GM12878 (cell line): Measurements from ENCODE around the gene LAYN. TPM values are rescaled to one million over a fixed set of nuclear protein-coding genes. Genes with fewer than 3 reads are reported as not detected.

Experiments
- ATAC-seq: fragments of 200-7000 bp; cut with Tn5 transposase; 3 replicates; pipeline ENCODE4 v1.9.1; 2020; ENCODE audit warnings: mild to moderate bottlenecking, moderate library complexity
- BruUV-seq: library from RNA; stranded (reverse); fragments of 400-500 nt; replicated peaks from 2 replicates; lab custom pipeline; 2021; lab: Mats Ljungman, UMichigan
- CTCF ChIA-PET: fragments of 300-600 bp; sonication (Branson Sonifier 250); formaldehyde crosslinking; extraction: SDS; loops from one replicate; lab custom pipeline; 2021; ENCODE audit warnings: inconsistent platforms; lab: Yijun Ruan, JAX
- POLR2A ChIA-PET: fragments of 350-600 bp; formaldehyde crosslinking; extraction: SDS; loops from one replicate; lab custom pipeline; 2021; ENCODE audit warnings: inconsistent platforms; lab: Charles Lee
- RAD21 ChIA-PET: fragments of 300-600 bp; sonication (Branson Sonifier 250); formaldehyde crosslinking; loops from one replicate; lab custom pipeline; 2023; ENCODE audit warnings: antibody characterized with exemption; ENCODE audit not compliant: unreplicated experiment; lab: Charles Lee
- SMC1A ChIA-PET: fragments of 300-600 bp; sonication (Branson Sonifier 250); formaldehyde crosslinking; loops from one replicate; lab custom pipeline; 2023; ENCODE audit not compliant: unreplicated experiment, uncharacterized antibody; lab: Charles Lee
- DNase-seq: peaks from one replicate; pipeline ENCODE4 v3.0.0-alpha.2; 2011; ENCODE audit warnings: low read depth, low spot score
- FAIRE-seq: peaks from 3 replicates; lab custom pipeline; 2011; peaks lifted over from hg19 to GRCh38; lab: Jason Lieb, UNC
- H2AFZ ChIP-seq: 2 replicates; pipeline ENCODE4 v1.6.0; 2011; ENCODE audit warnings: low read depth, low read length, control low read depth; ENCODE audit not compliant: control insufficient read depth
- H3K27ac ChIP-seq: 2 replicates; pipeline ENCODE4 v1.5.1; 2011; ENCODE audit warnings: control low read depth; ENCODE audit not compliant: control insufficient read depth, insufficient read depth
- H3K27me3 ChIP-seq, 2 experiments: replicated peaks in 1 of 2; 2 replicates each; pipeline versions ENCODE4 v1.6.0 to v1.6.1; 2011; ENCODE audit warnings: low read length in 1 of 2; ENCODE audit not compliant: control insufficient read depth in 2 of 2, insufficient read depth in 2 of 2
- H3K36me3 ChIP-seq, 2 experiments: 2 replicates each; pipeline ENCODE4 v1.5.1; 2011; ENCODE audit warnings: low read length in 1 of 2; ENCODE audit not compliant: control insufficient read depth in 2 of 2, insufficient read depth in 2 of 2
- H3K4me1 ChIP-seq: 2 replicates; pipeline ENCODE4 v1.6.1; 2011; ENCODE audit warnings: mild to moderate bottlenecking, low read length, moderate library complexity, mixed read lengths; ENCODE audit not compliant: control insufficient read depth, insufficient read depth
- H3K4me2 ChIP-seq: 2 replicates; pipeline ENCODE4 v1.6.0; 2011; ENCODE audit warnings: control low read depth; ENCODE audit not compliant: control insufficient read depth, insufficient read depth
- H3K4me3 ChIP-seq: fragments of 200-600 bp; sonication (generic); 2 replicates; pipeline ENCODE4 v1.5.1; 2016
- H3K79me2 ChIP-seq: 2 replicates; pipeline ENCODE4 v1.6.0; 2011; ENCODE audit warnings: low read length; ENCODE audit not compliant: control insufficient read depth, insufficient read depth
- H3K9ac ChIP-seq: 2 replicates; pipeline ENCODE4 v1.8.0; 2011; ENCODE audit warnings: low read length, control low read depth, mixed read lengths; ENCODE audit not compliant: control insufficient read depth, insufficient read depth
- H3K9me3 ChIP-seq: replicated peaks from 3 replicates; pipeline ENCODE4 v1.5.1; 2011; ENCODE audit warnings: mild to moderate bottlenecking, low read length; ENCODE audit not compliant: control insufficient read depth, insufficient read depth
- H4K20me1 ChIP-seq: 2 replicates; pipeline ENCODE4 v1.6.0; 2011; ENCODE audit not compliant: control insufficient read depth, insufficient read depth
- ATF7 ChIP-seq: fragments of 450-650 bp; IDR thresholded peaks from 2 replicates; pipeline ENCODE4 v1.6.1; 2016; ENCODE audit warnings: low read depth, mild to moderate bottlenecking
- BACH1 ChIP-seq: fragments of 450-650 bp; IDR thresholded peaks from 2 replicates; pipeline ENCODE4 v1.6.1; 2017; ENCODE audit warnings: mild to moderate bottlenecking, borderline replicate concordance
- BHLHE40 ChIP-seq, 2 experiments: fragments of 450-650 bp in 1 of 2; IDR thresholded peaks; 2 replicates each; pipeline ENCODE4 v1.6.1; 2011 to 2017; ENCODE audit warnings: low read depth in 2 of 2, borderline replicate concordance in 1 of 2, improper control_type of control experiment in 1 of 2, low read length in 1 of 2, mild to moderate bottlenecking in 1 of 2
- CBX5 ChIP-seq: sonication (generic); IDR thresholded peaks from 2 replicates; pipeline ENCODE4 v1.6.1; 2016; ENCODE audit warnings: low read depth, moderate library complexity, mild to moderate bottlenecking, inconsistent platforms
- DPF2 ChIP-seq: fragments of 450-650 bp; IDR thresholded peaks from 2 replicates; pipeline ENCODE4 v1.6.1; 2017; ENCODE audit warnings: mild to moderate bottlenecking
- EED ChIP-seq: sonication (generic); IDR thresholded peaks from 2 replicates; pipeline ENCODE4 v1.6.1; 2016; ENCODE audit warnings: antibody characterized with exemption, low read depth
- EP300 ChIP-seq, 2 experiments: fragments of 150-350 bp in 1 of 2; IDR thresholded peaks; 2 replicates each; pipeline ENCODE4 v1.6.1; 2011 to 2012; ENCODE audit warnings: low read depth in 2 of 2, low read length in 2 of 2, borderline replicate concordance in 1 of 2, improper control_type of control experiment in 1 of 2, inconsistent platforms in 1 of 2; ENCODE audit not compliant: control insufficient read depth in 1 of 2
- IKZF1 ChIP-seq: fragments of 450-650 bp; conservative IDR thresholded peaks from 2 replicates; pipeline ENCODE4 v1.6.1; 2017; ENCODE audit warnings: antibody characterized with exemption, mild to moderate bottlenecking
- KDM1A ChIP-seq: fragments of 200-600 bp; sonication (generic); IDR thresholded peaks from 2 replicates; pipeline ENCODE4 v1.6.1; 2016; ENCODE audit warnings: borderline replicate concordance
- LARP7 ChIP-seq: fragments of 450-650 bp; IDR thresholded peaks from 2 replicates; pipeline ENCODE4 v1.6.1; 2017; ENCODE audit warnings: mild to moderate bottlenecking
- MTA2 ChIP-seq: fragments of 450-650 bp; IDR thresholded peaks from 2 replicates; pipeline ENCODE4 v1.6.1; 2016; ENCODE audit warnings: low read depth, mild to moderate bottlenecking, moderate library complexity
- NR2C2 ChIP-seq: IDR thresholded peaks from 2 replicates; pipeline ENCODE4 v1.6.1; 2011; ENCODE audit warnings: borderline replicate concordance, low read depth; ENCODE audit not compliant: control insufficient read depth, insufficient read length
- PML ChIP-seq: IDR thresholded peaks from 2 replicates; pipeline ENCODE4 v1.6.1; 2012; ENCODE audit warnings: low read length, inconsistent platforms
- POLR2A ChIP-seq: IDR thresholded peaks from 2 replicates; pipeline ENCODE4 v1.6.1; 2011; ENCODE audit warnings: low read depth, mild to moderate bottlenecking, low read length
- RBBP5 ChIP-seq: fragments of 200-600 bp; sonication (generic); conservative IDR thresholded peaks from 2 replicates; pipeline ENCODE4 v1.6.1; 2016
- SIN3A ChIP-seq: IDR thresholded peaks from 2 replicates; pipeline ENCODE4 v1.6.1; 2012; ENCODE audit warnings: low read depth, low read length, improper control_type of control experiment
- TCF7 ChIP-seq: IDR thresholded peaks from 2 replicates; pipeline ENCODE4 v1.6.1; 2014; ENCODE audit warnings: antibody characterized with exemption, borderline replicate concordance
- USF1 ChIP-seq: IDR thresholded peaks from 2 replicates; pipeline ENCODE4 v1.6.1; 2011; ENCODE audit warnings: borderline replicate concordance, low read depth, mild to moderate bottlenecking, moderate library complexity, mixed read lengths, low read length; ENCODE audit not compliant: insufficient read depth; ENCODE audit errors: extremely low read length
- ZNF24 ChIP-seq: fragments of 450-650 bp; IDR thresholded peaks from 2 replicates; pipeline ENCODE4 v1.6.1; 2017; ENCODE audit warnings: antibody characterized with exemption, mild to moderate bottlenecking
- WGBS: methylation state at CpG from one replicate; pipeline ENCODE4 v1.1.6; 2016; ENCODE audit warnings: low lambda C conversion rate; ENCODE audit not compliant: insufficient replicate concordance, insufficient coverage; ENCODE audit errors: missing lambda C conversion rate; 5-methylcytosine and 5-hydroxymethylcytosine counted together
- in situ Hi-C: fragments of 300-500 bp; cut with MboI; formaldehyde crosslinking; loops from 9 replicates; pipeline ENCODE4 v1.14.3; 2018; ENCODE audit warnings: mixed read lengths
- intact Hi-C: fragments of 100-400 bp; cut with micrococcal nuclease; formaldehyde crosslinking; loops from one replicate; pipeline ENCODE4 v1.14.2; 2022; ENCODE audit not compliant: unreplicated experiment
- polyA plus RNA-seq, 11 experiments: library from polyadenylated mRNA; depleted of rRNA in 4 of 11; unstranded in 6 of 11; stranded (reverse) in 5 of 11; fragments of >200 nt; fragmentation: Nextera tagmentation in 4 of 11; fragmentation: Illumina TruSeq in 1 of 11; extraction: Ambion mirVana in 4 of 11; extraction: Trizol in 1 of 11; gene quantifications; 1 replicate in 1 of 11; 2 replicates in 10 of 11; pipeline versions ENCODE4 v1.2.1 to v1.2.3, GENCODE V29; 2011 to 2016; ENCODE audit warnings: inconsistent platforms in 2 of 11, missing spikeins in 2 of 11, low read depth in 1 of 11
- total RNA-seq, 4 experiments: library from RNA; depleted of rRNA in 3 of 4; stranded (reverse); fragments of >200 nt in 3 of 4; fragmentation: Illumina TruSeq in 1 of 4; extraction: Trizol in 1 of 4; gene quantifications; 2 replicates each; pipeline versions ENCODE4 v1.2.1 to v1.2.3, GENCODE V29; 2013 to 2021
- TF ChIP-seq, protein P1 (sequence below): fragments of 450-650 bp; IDR thresholded peaks from 2 replicates; pipeline ENCODE4 v1.6.1; 2016; ENCODE audit warnings: mild to moderate bottlenecking
- TF ChIP-seq, protein P2 (sequence below): IDR thresholded peaks from 2 replicates; pipeline ENCODE4 v1.6.1; 2011; ENCODE audit warnings: low read depth, low read length, improper control_type of control experiment, borderline replicate concordance

LAYN gene
- total and polyA plus RNA-seq, 10 of the 15 experiments (the other 5 are each of a cell fraction or from before 2014, with no cell fraction given) = 0.06 to 0.14 (median 0.10) TPM; not detected in 7

GRCh38 chr11:111502611-111503010 is 37.9 kb upstream of the LAYN start (continued):
- TF ChIP-seq NR2C2 (no peak), EP300 (IDR thresholded peaks at IDR 0.05; ENCODE audit: borderline replicate concordance in 1 of 2, control insufficient read depth in 1 of 2, low read depth in 2 of 2, low read length in 2 of 2) (no peak), DPF2 (no peak), BACH1 (no peak), POLR2A (no peak), USF1 (no peak), CBX5 (no peak)

- H3K27ac ChIP-seq = no peak overlapping the region
- no peaks in the 10 kb centered on the region for H4K20me1 ChIP-seq
- H3K9me3 ChIP-seq = no peaks in the 10 kb centered on the region; the same call in 2 of the 3 replicates
- in situ Hi-C loops = no loop called here
- H3K4me2 ChIP-seq = no peak overlapping the region
- H3K79me2 ChIP-seq = no peaks in the 10 kb centered on the region
- ATAC-seq = no peak
- H3K27me3 ChIP-seq = peaks cover 2 to 10% of the 10 kb centered on the region in 2 experiments; a peak in 3 of 4 replicates
- ChIA-PET RAD21 (no interaction called here), SMC1A (no interaction called here), CTCF (no interaction called here), POLR2A (no interaction called here)
- no peak overlapping the region for H3K9ac ChIP-seq
- H3K4me1 ChIP-seq = no peaks in the 10 kb centered on the region
- TF ChIP-seq, protein P1, sequence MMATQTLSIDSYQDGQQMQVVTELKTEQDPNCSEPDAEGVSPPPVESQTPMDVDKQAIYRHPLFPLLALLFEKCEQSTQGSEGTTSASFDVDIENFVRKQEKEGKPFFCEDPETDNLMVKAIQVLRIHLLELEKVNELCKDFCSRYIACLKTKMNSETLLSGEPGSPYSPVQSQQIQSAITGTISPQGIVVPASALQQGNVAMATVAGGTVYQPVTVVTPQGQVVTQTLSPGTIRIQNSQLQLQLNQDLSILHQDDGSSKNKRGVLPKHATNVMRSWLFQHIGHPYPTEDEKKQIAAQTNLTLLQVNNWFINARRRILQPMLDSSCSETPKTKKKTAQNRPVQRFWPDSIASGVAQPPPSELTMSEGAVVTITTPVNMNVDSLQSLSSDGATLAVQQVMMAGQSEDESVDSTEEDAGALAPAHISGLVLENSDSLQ = no peak
- TF ChIP-seq KDM1A (no peak), ATF7 (no peak), MTA2 (no peak), SIN3A (no peak), LARP7 (no peak), BHLHE40 (IDR thresholded peaks at IDR 0.05; ENCODE audit: borderline replicate concordance in 1 of 2, low read depth in 2 of 2, low read length in 1 of 2) (no peak), IKZF1 (no peak), RBBP5 (no peak), EED (no peak), PML (no peak), TCF7 (no peak), ZNF24 (no peak)
- TF ChIP-seq, protein P2, sequence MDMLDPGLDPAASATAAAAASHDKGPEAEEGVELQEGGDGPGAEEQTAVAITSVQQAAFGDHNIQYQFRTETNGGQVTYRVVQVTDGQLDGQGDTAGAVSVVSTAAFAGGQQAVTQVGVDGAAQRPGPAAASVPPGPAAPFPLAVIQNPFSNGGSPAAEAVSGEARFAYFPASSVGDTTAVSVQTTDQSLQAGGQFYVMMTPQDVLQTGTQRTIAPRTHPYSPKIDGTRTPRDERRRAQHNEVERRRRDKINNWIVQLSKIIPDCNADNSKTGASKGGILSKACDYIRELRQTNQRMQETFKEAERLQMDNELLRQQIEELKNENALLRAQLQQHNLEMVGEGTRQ = no peak
- no peak overlapping the region for H3K4me3 ChIP-seq
- intact Hi-C loops = no loop called here
- no peak for FAIRE-seq
- no TSS peak for BruUV-seq
- H3K36me3 ChIP-seq = no peaks in the 10 kb centered on the region
- no peak overlapping the region for H2AFZ ChIP-seq
- WGBS = 100% methylated on average over 1 of the region's 1 CpG
- no peak for DNase-seq
Measured at GRCh38 chr11:111510311-111510710, 30.2 kb upstream of the LAYN start.
